Measurements from ENCODE around the gene GSTA1.
"Not testable (repeated sequence)": the region's sequence is repeated elsewhere in the genome, so short reads cannot be mapped to it uniquely, and the experiment has no call there.

Gene GSTA1

GRCh38 chr6:52759085-52759484, 44.5 kb downstream of the GSTA1 start:
- DNase-seq (ENCODE audit: low read depth in 4 of 4, low spot score in 1 of 4) = no peak

- not testable (repeated sequence) for DNase-seq (ENCODE audit: low read depth in 4 of 4, low spot score in 1 of 4)
These were observed 45.8 kb downstream of the GSTA1 start for GRCh38 chr6:52757651-52758338.

- DNase-seq (ENCODE audit: low read depth in 4 of 4, low spot score in 1 of 4) = no peak
These were observed 49.2 kb downstream of the GSTA1 start for GRCh38 chr6:52754443-52754842.

- DNase-seq (ENCODE audit: low read depth in 4 of 4, low spot score in 1 of 4) = not testable (repeated sequence)
These were observed 50.5 kb downstream of the GSTA1 start for GRCh38 chr6:52753137-52753536.

- DNase-seq (ENCODE audit: low read depth in 4 of 4, low spot score in 1 of 4) = no peak
These were observed 51.3 kb downstream of the GSTA1 start for GRCh38 chr6:52752310-52752709.

DNA sequence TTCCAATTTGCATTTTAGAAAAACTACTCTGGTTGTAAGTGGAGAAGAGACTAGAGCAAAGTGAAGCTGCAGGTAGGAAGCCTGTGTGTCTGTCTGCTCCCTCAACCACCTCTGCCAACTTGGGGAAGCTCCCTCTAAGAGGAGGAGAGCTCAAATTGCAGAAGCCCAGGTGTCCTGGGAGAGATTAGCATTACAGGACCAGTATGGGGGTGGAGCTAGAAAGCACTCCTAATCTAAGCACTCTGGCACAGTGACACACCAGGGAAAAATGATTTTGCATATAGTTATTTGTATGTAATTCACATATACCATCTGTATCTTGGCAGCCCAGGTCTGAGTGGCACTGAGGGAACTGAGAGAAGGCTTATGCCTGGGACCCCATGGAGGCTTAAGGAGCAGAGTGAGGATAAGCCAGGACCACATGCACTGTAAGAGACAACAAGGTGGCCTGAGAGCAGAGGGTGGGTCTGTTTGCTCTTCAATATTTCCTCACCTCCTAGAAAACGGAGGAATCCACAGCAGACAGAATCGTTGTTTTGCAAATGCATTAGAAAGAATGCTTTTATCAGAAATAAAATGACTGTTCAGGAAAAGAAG, 54.0 kb downstream of the GSTA1 start:
- DNase-seq (ENCODE audit: low read depth in 4 of 4, low spot score in 1 of 4) = no peak

GRCh38 chr6:52747301-52747700, 56.3 kb downstream of the GSTA1 start:
- DNase-seq (ENCODE audit: low read depth in 4 of 4, low spot score in 1 of 4) = not testable (repeated sequence)

DNA sequence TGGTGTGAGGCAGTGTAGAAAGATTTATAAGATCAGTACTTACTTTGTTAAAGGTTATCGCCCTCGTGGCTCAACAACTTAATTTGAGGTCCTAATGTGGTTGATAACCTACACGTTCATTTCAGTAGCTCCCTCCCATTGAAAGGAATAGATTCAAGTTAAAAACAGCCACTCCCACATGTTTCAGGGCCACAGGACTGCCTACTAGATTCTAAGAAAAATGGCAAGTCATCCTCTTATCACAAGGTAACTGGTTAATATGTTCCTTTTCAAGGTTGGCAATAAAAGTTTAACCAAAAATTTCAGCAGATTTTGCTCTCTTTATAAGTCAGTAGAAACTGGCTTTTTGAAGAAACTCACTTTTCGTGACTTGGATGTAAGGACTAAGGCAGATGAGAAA, 57.4 kb downstream of the GSTA1 start:
- no peak for DNase-seq (ENCODE audit: low read depth in 4 of 4, low spot score in 1 of 4)

DNA sequence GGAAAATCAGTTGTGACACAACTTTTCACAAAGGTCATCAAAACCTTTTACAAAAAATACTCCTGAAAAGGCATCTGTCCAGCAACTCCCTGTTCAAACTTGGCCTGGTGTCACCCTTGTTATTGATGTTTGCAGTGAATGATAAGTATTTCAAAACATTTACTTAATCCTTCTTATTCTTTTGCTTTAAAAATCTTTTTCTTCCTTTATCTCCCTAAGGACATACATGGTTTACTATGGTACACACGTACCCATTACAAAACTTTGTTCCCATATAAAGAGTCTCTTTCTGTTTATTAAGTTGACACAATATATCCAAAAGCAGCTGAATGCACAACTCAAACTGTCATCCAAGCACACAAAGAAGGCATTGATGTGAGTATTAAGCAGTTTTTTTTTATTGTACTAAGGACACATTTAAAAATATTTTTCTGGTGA, 57.8 kb downstream of the GSTA1 start:
- DNase-seq (ENCODE audit: low read depth in 4 of 4, low spot score in 1 of 4) = no peak

GRCh38 chr6:52741872-52742271, 61.7 kb downstream of the GSTA1 start:
- DNase-seq (ENCODE audit: low read depth in 4 of 4, low spot score in 1 of 4) = no peak
